Stimulated activated CD4-positive, alpha-beta T cell treated with anti-CD3 and anti-CD28 coated beads, Interleukin-12 subunit alpha, Interleukin-12 subunit beta, amount 100 ng/mL, for 48 hours (primary cell): ENCODE measurements around the gene CD247.

Experiments
- DNase-seq, 3 donors: peaks; one replicate each; pipeline ENCODE4 v3.0.0-alpha.2; 2020; ENCODE audit warnings: low read depth in 2 of 3, low spot score in 1 of 3

The CD247 gene

GRCh38 chr1:167512046-167512654 lies 6.2 kb downstream of the CD247 start:
- DNase-seq = no peak

- no peak for DNase-seq
These were observed 6.8 kb downstream of the CD247 start for GRCh38 chr1:167511374-167511986.

- DNase-seq = no peak
These were observed 7.4 kb downstream of the CD247 start for GRCh38 chr1:167510881-167511280.

GRCh38 chr1:167510244-167510643 lies 8.1 kb downstream of the CD247 start:
- no peak for DNase-seq

- DNase-seq = no peak
These were observed 8.7 kb downstream of the CD247 start for GRCh38 chr1:167509587-167509986.

- DNase-seq = no peak
These were observed 10.6 kb downstream of the CD247 start for GRCh38 chr1:167507719-167508118.

- DNase-seq = no peak
These were observed 13.9 kb downstream of the CD247 start for GRCh38 chr1:167504467-167504827.

GRCh38 chr1:167503626-167504466 lies 14.5 kb downstream of the CD247 start:
- no peak for DNase-seq

- no peak for DNase-seq
These were observed 15.4 kb downstream of the CD247 start for GRCh38 chr1:167502719-167503462.

GRCh38 chr1:167502192-167502551 lies 16.2 kb downstream of the CD247 start:
- DNase-seq = no peak

- peak in 2 of 3 donors; percentile 47 to 65 for DNase-seq
These were observed 16.7 kb downstream of the CD247 start for GRCh38 chr1:167501515-167502191.

GRCh38 chr1:167500283-167500860 lies 18.0 kb downstream of the CD247 start:
- no peak for DNase-seq

GRCh38 chr1:167499664-167500101 lies 18.6 kb downstream of the CD247 start:
- no peak for DNase-seq

- no peak for DNase-seq
These were observed 19.2 kb downstream of the CD247 start for GRCh38 chr1:167499106-167499505.

GRCh38 chr1:167496797-167497619 lies 21.3 kb downstream of the CD247 start:
- no peak for DNase-seq

GRCh38 chr1:167493372-167493771 lies 25.0 kb downstream of the CD247 start:
- no peak for DNase-seq

GRCh38 chr1:167492481-167492910 lies 25.8 kb downstream of the CD247 start:
- peak in 2 of 3 donors; percentile 33 to 52 for DNase-seq

GRCh38 chr1:167491586-167492461 lies 26.5 kb downstream of the CD247 start:
- peak in 1 of 3 donors; percentile 50 for DNase-seq

GRCh38 chr1:167490765-167491164 lies 27.6 kb downstream of the CD247 start:
- no peak for DNase-seq
